Activated T-cell treated with anti-CD3 and anti-CD28 coated beads, Interleukin-2, amount 50 U/mL, for 4 hours (primary cell): ENCODE results near the gene SUMO4. TPM values are rescaled to one million over a fixed set of nuclear protein-coding genes. Genes with fewer than 3 reads are reported as not detected.
A peak's percentile ranks its signal among the peaks of the same experiment; 100 is the strongest.

Experiments
- ATAC-seq, 2 donors: fragments of 200-7000 bp; cut with Tn5 transposase; one replicate each; pipeline ENCODE4 v1.10.0; 2021
- DNase-seq: peaks from one replicate; pipeline ENCODE4 v3.0.0-alpha.2; 2020
- H3K27me3 Mint-ChIP-seq: one replicate; pipeline ENCODE4 v1.8.0; 2021; ENCODE audit warnings: low read depth, mixed read lengths
- H3K36me3 Mint-ChIP-seq: one replicate; pipeline ENCODE4 v1.8.0; 2022; ENCODE audit warnings: mixed read lengths; ENCODE audit not compliant: insufficient read depth
- H3K4me1 Mint-ChIP-seq: one replicate; pipeline ENCODE4 v1.8.0; 2021; ENCODE audit warnings: low read depth, mixed read lengths
- H3K4me3 Mint-ChIP-seq: one replicate; pipeline ENCODE4 v1.8.0; 2021; ENCODE audit warnings: mild to moderate bottlenecking, moderate library complexity, mixed read lengths
- H3K9me3 Mint-ChIP-seq: one replicate; pipeline ENCODE4 v1.8.0; 2021; ENCODE audit warnings: mixed read lengths
- total RNA-seq, 3 donors: library from RNA; stranded (reverse); gene quantifications; one replicate each; pipeline ENCODE4 v1.2.1, GENCODE V29; 2021

SUMO4 gene
- 1 to 10 TPM; 2.6 to 3.0 (median 2.7) TPM for total RNA-seq

- Mint-ChIP-seq H3K4me1 (peaks cover 29% of the 10 kb centered on the region), H3K36me3 (peaks cover 65% of the 10 kb centered on the region), H3K9me3 (no peaks in the 10 kb centered on the region), H3K27me3 (no peaks in the 10 kb centered on the region), H3K4me3 (no peak within 1 kb of the TSS)
- DNase-seq (no peak), ATAC-seq (no peak)
These were observed at the start of gene SUMO4 for GRCh38 chr6:149400050-149400449. Gene SUMO4, plus strand, starts transcription at chr6:149400262. Its CDS starts 130 bp downstream, at chr6:149400392.

- Mint-ChIP-seq H3K36me3 (peaks cover 16% of the 10 kb centered on the region), H3K27me3 (no peaks in the 10 kb centered on the region), H3K4me1 (peaks cover 75% of the 10 kb centered on the region), H3K4me3 (no peak overlapping the region), H3K9me3 (no peaks in the 10 kb centered on the region)
- DNase-seq (no peak), ATAC-seq (no peak)
These were observed 46.1 kb upstream of the SUMO4 start for GRCh38 chr6:149354009-149354408.

GRCh38 chr6:149356081-149356750 lies 43.8 kb upstream of the SUMO4 start:
- no peak overlapping the region for H3K4me3 Mint-ChIP-seq
- peak; percentile 39 to 50 for ATAC-seq

DNA sequence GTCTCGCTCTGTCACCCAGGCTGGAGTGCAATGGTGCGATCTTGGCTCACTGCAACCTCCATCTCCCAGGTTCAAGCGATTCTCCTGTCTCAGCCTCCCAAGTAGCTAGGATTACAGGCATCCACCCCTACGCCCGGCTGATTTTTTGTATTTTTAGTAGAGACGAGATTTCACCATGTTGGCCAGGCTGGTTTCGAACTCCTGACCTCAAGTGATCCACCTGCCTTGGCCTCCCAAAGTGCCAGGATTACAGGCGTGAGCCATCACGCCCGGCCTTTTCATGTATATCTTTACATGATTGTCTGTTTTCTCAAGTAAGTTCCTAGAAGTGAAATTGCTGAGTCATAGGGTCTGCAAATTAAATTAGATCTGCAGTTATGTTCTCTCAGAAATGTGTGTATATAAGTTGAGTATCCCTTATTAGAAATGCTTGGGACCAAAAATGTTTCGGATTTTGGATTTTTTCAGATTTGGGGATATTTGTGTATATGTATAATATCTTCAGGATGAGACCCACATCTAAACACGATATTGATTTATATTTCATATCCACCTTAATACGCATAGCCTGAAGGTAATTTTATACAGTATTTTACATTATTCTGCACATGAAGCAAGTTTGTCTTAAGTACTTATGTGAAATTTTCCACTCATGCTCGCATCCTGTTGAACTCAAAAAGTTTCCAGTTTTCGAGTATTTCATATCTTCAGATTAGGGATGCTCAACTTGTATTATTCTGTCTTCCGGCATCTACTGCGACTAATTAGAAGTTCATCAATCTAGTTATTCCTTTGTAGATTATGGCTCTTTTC lies 42.1 kb upstream of the SUMO4 start:
- peaks cover 11% of the 10 kb centered on the region for H3K9me3 Mint-ChIP-seq
- H3K4me3 Mint-ChIP-seq: no peak overlapping the region
- peaks cover 28% of the 10 kb centered on the region for H3K36me3 Mint-ChIP-seq
- DNase-seq (no peak), ATAC-seq (no peak)
- H3K4me1 Mint-ChIP-seq: peaks cover 78% of the 10 kb centered on the region
- no peaks in the 10 kb centered on the region for H3K27me3 Mint-ChIP-seq

More at GRCh38 chr6:149356081-149356750, 43.8 kb upstream of the SUMO4 start:
- Mint-ChIP-seq H3K9me3 (peaks cover 3% of the 10 kb centered on the region), H3K27me3 (no peaks in the 10 kb centered on the region), H3K36me3 (peaks cover 22% of the 10 kb centered on the region), H3K4me1 (peaks cover 75% of the 10 kb centered on the region)
- no peak for DNase-seq

DNA sequence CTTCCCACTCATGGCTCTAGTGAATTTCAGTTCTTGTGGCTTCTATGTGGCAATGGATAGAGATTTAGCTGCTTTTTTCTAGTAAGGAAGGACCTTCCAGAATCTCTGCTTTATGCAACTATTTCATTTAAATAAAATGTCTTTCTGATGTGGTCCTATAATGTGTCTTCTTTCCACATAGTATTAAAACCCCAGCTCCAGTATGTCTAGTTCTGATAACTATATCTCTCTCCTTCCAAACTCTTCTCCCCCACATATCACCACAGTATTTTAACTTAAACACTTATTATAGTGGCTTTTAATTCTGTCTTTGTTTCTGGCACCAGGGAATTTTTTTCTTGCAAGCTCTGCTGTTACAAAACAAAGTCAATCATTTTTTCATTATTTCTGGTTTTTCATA lies 40.6 kb upstream of the SUMO4 start:
- H3K4me3 Mint-ChIP-seq: no peak overlapping the region
- no peaks in the 10 kb centered on the region for H3K27me3 Mint-ChIP-seq
- peaks cover 80% of the 10 kb centered on the region for H3K4me1 Mint-ChIP-seq
- H3K36me3 Mint-ChIP-seq: peaks cover 31% of the 10 kb centered on the region
- no peak for DNase-seq
- H3K9me3 Mint-ChIP-seq: peaks cover 11% of the 10 kb centered on the region
- no peak for ATAC-seq

- peaks cover 11% of the 10 kb centered on the region for H3K9me3 Mint-ChIP-seq
- H3K4me1 Mint-ChIP-seq: peaks cover 77% of the 10 kb centered on the region
- H3K4me3 Mint-ChIP-seq: no peak overlapping the region
- DNase-seq (no peak), ATAC-seq (no peak)
- no peaks in the 10 kb centered on the region for H3K27me3 Mint-ChIP-seq
- H3K36me3 Mint-ChIP-seq: peaks cover 31% of the 10 kb centered on the region
These were observed 39.5 kb upstream of the SUMO4 start for GRCh38 chr6:149360536-149360935.

DNA sequence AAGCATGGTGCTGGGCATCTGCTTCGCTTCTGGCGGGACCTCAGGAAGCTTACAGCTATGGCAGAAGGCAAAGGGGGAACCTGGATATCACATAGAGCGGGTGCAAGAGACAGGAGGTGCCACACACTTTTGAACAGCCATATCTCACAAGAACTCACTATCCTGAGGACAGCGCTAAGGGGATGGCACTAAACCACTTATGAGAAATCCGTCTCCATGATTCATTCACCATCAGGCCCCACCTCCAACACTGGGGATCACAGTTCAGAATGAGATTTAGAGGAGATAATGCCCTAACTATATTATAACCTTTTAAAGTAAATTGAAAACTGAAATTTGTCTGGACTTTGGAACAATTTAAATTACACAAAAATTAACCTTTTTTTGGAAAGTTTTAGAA lies 37.8 kb upstream of the SUMO4 start:
- DNase-seq (no peak), ATAC-seq (peak; percentile 66 to 68)
- peaks cover 31% of the 10 kb centered on the region for H3K36me3 Mint-ChIP-seq
- peaks cover 11% of the 10 kb centered on the region for H3K9me3 Mint-ChIP-seq
- H3K27me3 Mint-ChIP-seq: no peaks in the 10 kb centered on the region
- peaks cover 66% of the 10 kb centered on the region for H3K4me1 Mint-ChIP-seq
- H3K4me3 Mint-ChIP-seq: no peak overlapping the region

DNA sequence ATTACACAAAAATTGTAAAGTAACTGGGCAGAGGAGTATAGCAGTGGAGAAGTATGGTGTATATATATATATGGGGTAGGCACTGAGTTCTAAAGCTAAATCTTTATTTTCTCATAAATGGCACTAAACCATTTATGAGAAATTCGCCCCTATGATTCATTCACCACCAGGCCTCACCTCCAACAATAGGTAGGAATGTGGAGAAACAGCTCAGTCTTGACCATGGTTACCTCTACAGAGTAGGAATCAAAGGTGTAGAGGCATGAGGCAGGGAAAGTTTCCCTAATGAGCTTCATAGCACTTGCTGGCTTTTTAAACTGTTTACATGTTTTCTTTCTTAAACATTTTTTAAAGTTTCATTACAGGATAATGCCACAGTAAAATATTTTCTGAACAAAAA lies 36.9 kb upstream of the SUMO4 start:
- no peak overlapping the region for H3K4me3 Mint-ChIP-seq
- ATAC-seq (peak in 1 of 2 donors; percentile 41), DNase-seq (no peak)
- peaks cover 11% of the 10 kb centered on the region for H3K9me3 Mint-ChIP-seq
- H3K27me3 Mint-ChIP-seq: no peaks in the 10 kb centered on the region
- H3K4me1 Mint-ChIP-seq: peaks cover 59% of the 10 kb centered on the region
- peaks cover 31% of the 10 kb centered on the region for H3K36me3 Mint-ChIP-seq

DNA sequence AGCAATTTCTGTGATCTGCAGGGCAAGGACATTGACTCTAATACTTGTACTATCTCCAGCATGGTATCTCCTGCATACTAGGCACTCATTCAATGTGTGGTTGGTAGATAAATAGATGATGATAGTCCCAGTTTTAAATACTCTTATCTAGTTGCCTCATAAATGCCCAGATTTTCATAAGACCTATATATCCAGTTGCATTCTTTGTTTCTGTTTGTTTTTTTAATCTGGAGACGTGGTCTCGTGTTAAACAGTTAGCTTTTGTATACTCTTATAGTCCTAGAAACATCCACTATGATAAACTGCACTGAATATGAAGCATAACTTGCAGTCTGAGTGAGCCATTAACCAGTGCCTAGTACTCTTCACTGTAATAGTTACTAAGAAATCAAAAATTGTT lies 35.5 kb upstream of the SUMO4 start:
- ATAC-seq: no peak

DNA sequence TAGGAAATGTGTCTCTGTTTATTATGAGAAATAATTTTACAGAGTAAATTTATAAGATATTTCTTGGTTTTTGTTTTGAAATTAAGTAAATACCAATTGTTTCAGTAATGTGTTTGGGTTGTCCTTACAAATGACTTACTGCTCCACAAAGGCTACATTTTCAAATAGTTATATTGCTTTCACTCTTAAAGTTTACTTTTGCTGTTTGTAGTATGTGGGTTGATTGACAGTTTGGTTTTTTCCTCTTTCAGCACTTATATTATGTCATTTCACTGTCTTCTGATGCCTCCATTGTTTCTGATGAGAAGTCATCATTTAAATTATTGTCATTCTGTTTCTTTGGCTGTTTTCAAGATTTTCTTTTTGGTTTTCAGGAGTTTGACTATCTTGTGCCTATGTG lies 34.9 kb upstream of the SUMO4 start:
- peak overlapping the region; percentile 53 for H3K4me3 Mint-ChIP-seq
- no peaks in the 10 kb centered on the region for H3K27me3 Mint-ChIP-seq
- H3K9me3 Mint-ChIP-seq: peaks cover 9% of the 10 kb centered on the region
- ATAC-seq (no peak), DNase-seq (no peak)
- H3K36me3 Mint-ChIP-seq: peaks cover 26% of the 10 kb centered on the region
- peaks cover 45% of the 10 kb centered on the region for H3K4me1 Mint-ChIP-seq

More for the DNA sequence above, 35.5 kb upstream of the SUMO4 start:
- peaks cover 45% of the 10 kb centered on the region for H3K4me1 Mint-ChIP-seq
- peaks cover 11% of the 10 kb centered on the region for H3K9me3 Mint-ChIP-seq
- H3K27me3 Mint-ChIP-seq: no peaks in the 10 kb centered on the region
- DNase-seq: no peak
- peaks cover 26% of the 10 kb centered on the region for H3K36me3 Mint-ChIP-seq
- H3K4me3 Mint-ChIP-seq: no peak overlapping the region

- Mint-ChIP-seq H3K36me3 (peaks cover 27% of the 10 kb centered on the region), H3K27me3 (no peaks in the 10 kb centered on the region), H3K9me3 (peaks cover 8% of the 10 kb centered on the region), H3K4me1 (peaks cover 47% of the 10 kb centered on the region), H3K4me3 (no peak overlapping the region)
- ATAC-seq: peak; percentile 46 to 59
- DNase-seq: no peak
These were observed 33.7 kb upstream of the SUMO4 start for GRCh38 chr6:149366267-149366921.

DNA sequence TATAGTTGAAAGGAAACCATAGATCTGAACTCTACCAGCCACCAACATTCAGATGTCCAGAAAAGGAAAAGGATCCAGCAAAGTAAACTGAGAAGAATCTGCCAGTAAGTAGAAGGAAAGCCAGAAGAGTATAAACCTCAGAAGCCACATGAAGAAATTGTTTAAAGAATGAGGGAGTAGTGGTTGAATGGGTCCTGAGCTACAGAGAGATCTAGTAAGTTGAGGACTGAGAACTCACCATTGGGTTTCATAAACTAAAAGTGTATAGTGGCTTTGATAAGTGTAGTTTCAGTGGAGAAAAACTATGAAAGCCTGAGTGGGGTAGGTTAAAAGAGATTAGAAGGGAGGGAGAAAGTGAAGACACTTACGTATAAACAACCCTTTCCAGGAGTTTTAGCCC lies 32.0 kb upstream of the SUMO4 start:
- no peak for DNase-seq
- H3K4me1 Mint-ChIP-seq: peaks cover 44% of the 10 kb centered on the region
- ATAC-seq: peak; percentile 53 to 62
- peaks cover 23% of the 10 kb centered on the region for H3K36me3 Mint-ChIP-seq
- H3K9me3 Mint-ChIP-seq: no peaks in the 10 kb centered on the region
- H3K4me3 Mint-ChIP-seq: no peak overlapping the region
- no peaks in the 10 kb centered on the region for H3K27me3 Mint-ChIP-seq

DNA sequence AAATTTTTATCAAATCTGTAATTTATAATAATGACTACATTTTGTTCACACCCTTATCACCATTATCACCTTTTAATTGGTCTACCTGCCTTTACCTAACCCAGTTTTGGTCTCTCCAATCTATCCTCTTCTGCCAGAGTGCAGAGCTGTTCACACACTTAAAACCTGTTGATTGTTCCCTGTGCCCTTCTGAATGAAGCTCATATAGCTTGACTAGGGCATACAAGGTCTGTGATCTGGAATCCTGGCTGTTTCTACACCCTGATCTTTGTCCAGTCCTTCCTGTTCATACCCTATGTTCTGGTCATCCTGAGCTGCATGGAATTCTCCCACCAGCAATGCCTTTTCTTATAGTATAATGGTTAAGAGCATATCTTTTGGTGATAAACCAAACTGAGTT lies 28.9 kb upstream of the SUMO4 start:
- Mint-ChIP-seq H3K4me3 (no peak overlapping the region), H3K4me1 (peaks cover 54% of the 10 kb centered on the region), H3K36me3 (peaks cover 36% of the 10 kb centered on the region), H3K9me3 (no peaks in the 10 kb centered on the region), H3K27me3 (no peaks in the 10 kb centered on the region)
- no peak for DNase-seq
- no peak for ATAC-seq

DNA sequence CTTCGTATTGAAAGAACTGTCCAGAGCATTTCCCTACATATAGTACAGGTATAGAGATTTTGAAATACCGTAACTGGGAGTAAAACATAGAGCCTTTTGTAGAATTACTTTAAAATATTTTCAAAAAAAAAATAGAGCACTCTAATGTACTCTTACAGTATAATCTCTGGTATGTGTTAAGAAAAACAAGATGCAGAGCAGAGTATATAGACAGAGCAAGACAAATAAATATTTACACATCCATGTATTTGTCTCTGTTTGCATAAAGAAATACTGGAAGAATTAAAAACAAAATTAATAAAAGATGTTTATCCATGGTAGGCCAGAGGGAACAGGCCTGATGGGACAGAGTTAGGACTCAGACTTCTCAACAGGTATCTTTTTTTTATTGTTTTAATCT lies 28.0 kb upstream of the SUMO4 start:
- no peak overlapping the region for H3K4me3 Mint-ChIP-seq
- H3K27me3 Mint-ChIP-seq: no peaks in the 10 kb centered on the region
- H3K4me1 Mint-ChIP-seq: peaks cover 61% of the 10 kb centered on the region
- ATAC-seq (no peak), DNase-seq (no peak)
- H3K9me3 Mint-ChIP-seq: no peaks in the 10 kb centered on the region
- peaks cover 42% of the 10 kb centered on the region for H3K36me3 Mint-ChIP-seq
